ENCODE results near the gene TTLL13.

TTLL13 gene

GRCh38 chr15:90230071-90230494, 19.3 kb upstream of the TTLL13 start:
- no peak overlapping the region for H3K4me3 ChIP-seq (replicated peaks in 1 of 2; ENCODE audit: low read depth in 2 of 2, low read length in 2 of 2)
- no peak for DNase-seq (ENCODE audit: low read depth in 2 of 2)
- no peak for TF ChIP-seq CTCF (IDR thresholded peaks at IDR 0.05; ENCODE audit: low read depth, low read length)

- H3K4me3 ChIP-seq (replicated peaks in 1 of 2; ENCODE audit: low read depth in 2 of 2, low read length in 2 of 2), result no peak overlapping the region
- no peak for DNase-seq (ENCODE audit: low read depth in 2 of 2)
- no peak for TF ChIP-seq CTCF (IDR thresholded peaks at IDR 0.05; ENCODE audit: low read depth, low read length)
These were observed 18.7 kb upstream of the TTLL13 start for GRCh38 chr15:90230610-90231009.

- DNase-seq (ENCODE audit: low read depth in 2 of 2), result no peak
- no peak for TF ChIP-seq CTCF (IDR thresholded peaks at IDR 0.05; ENCODE audit: low read depth, low read length)
- no peak overlapping the region for H3K4me3 ChIP-seq (replicated peaks in 1 of 2; ENCODE audit: low read depth in 2 of 2, low read length in 2 of 2)
These were observed 18.0 kb upstream of the TTLL13 start for GRCh38 chr15:90231028-90232017.

- H3K4me3 ChIP-seq (replicated peaks in 1 of 2; ENCODE audit: low read depth in 2 of 2, low read length in 2 of 2), result peak overlapping the region in 1 of 2 donors; percentile 90
- DNase-seq (ENCODE audit: low read depth in 2 of 2), result peak in 1 of 2 donors; percentile 24
- TF ChIP-seq CTCF (IDR thresholded peaks at IDR 0.05; ENCODE audit: low read depth, low read length), result no peak
These were observed 17.2 kb upstream of the TTLL13 start for GRCh38 chr15:90232196-90232595.

- TF ChIP-seq CTCF (IDR thresholded peaks at IDR 0.05; ENCODE audit: low read depth, low read length), result peak; percentile 42
- DNase-seq (ENCODE audit: low read depth in 2 of 2), result peak in 1 of 2 donors; percentile 43
These were observed 16.4 kb upstream of the TTLL13 start for GRCh38 chr15:90232941-90233386.

GRCh38 chr15:90233387-90234095, 15.8 kb upstream of the TTLL13 start, which contains the start of gene CIB1:
CIB1 (minus strand) TSS chr15:90233941; CDS start chr15:90233885, 56 bp downstream.
- peak; percentile 97 to 98 for DNase-seq (ENCODE audit: low read depth in 2 of 2)
- H3K4me3 ChIP-seq (replicated peaks in 1 of 2; ENCODE audit: low read depth in 2 of 2, low read length in 2 of 2), result peak within 1 kb of the TSS; percentile 84 to 90
- no peak for TF ChIP-seq CTCF (IDR thresholded peaks at IDR 0.05; ENCODE audit: low read depth, low read length)

More at GRCh38 chr15:90232941-90233386, 16.4 kb upstream of the TTLL13 start:
- peak overlapping the region; percentile 84 to 90 for H3K4me3 ChIP-seq (replicated peaks in 1 of 2; ENCODE audit: low read depth in 2 of 2, low read length in 2 of 2)
